ENCODE data around the gene HLA-DMA. TPM values are rescaled to one million over a fixed set of nuclear protein-coding genes. Genes with fewer than 3 reads are reported as not detected.
A peak's percentile ranks its signal among the peaks of the same experiment; 100 is the strongest.

Gene HLA-DMA
- total and polyA plus RNA-seq, 9 of the 15 experiments (the other 6 are each of a cell fraction or from before 2014, with no cell fraction given), result 0.13 to 0.83 (median 0.51) TPM

- TF ChIP-seq, protein P1, sequence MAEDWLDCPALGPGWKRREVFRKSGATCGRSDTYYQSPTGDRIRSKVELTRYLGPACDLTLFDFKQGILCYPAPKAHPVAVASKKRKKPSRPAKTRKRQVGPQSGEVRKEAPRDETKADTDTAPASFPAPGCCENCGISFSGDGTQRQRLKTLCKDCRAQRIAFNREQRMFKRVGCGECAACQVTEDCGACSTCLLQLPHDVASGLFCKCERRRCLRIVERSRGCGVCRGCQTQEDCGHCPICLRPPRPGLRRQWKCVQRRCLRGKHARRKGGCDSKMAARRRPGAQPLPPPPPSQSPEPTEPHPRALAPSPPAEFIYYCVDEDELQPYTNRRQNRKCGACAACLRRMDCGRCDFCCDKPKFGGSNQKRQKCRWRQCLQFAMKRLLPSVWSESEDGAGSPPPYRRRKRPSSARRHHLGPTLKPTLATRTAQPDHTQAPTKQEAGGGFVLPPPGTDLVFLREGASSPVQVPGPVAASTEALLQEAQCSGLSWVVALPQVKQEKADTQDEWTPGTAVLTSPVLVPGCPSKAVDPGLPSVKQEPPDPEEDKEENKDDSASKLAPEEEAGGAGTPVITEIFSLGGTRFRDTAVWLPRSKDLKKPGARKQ (CRISPR knock-in tag; IDR thresholded peaks at IDR 0.05), result no peak
- TF ChIP-seq GATAD2A (IDR thresholded peaks at IDR 0.05) (no peak), PTBP1 (IDR thresholded peaks at IDR 0.05; ENCODE audit: low read depth, low read length) (peak; percentile 84; the same call in 1 of the 2 replicates), PTRF (tag; IDR thresholded peaks at IDR 0.05) (no peak), ZFP36 (IDR thresholded peaks at IDR 0.05; ENCODE audit: low read depth, low read length, partially characterized antibody) (peak; percentile 1), HLTF (IDR thresholded peaks at IDR 0.05) (peak; percentile 43; the same call in 1 of the 2 replicates), FOXA1 (IDR thresholded peaks at IDR 0.05; ENCODE audit: borderline replicate concordance) (no peak), ZNF24 (IDR thresholded peaks at IDR 0.05) (no peak), PCBP2 (IDR thresholded peaks at IDR 0.05; ENCODE audit: low read depth, low read length, poor library complexity, severe bottlenecking) (peak; percentile 18), BRCA1 (IDR thresholded peaks at IDR 0.05) (no peak), BRCA1 (CRISPR knock-in tag; IDR thresholded peaks at IDR 0.05) (peak; percentile 63; the same call in 1 of the 2 replicates), SP1 (CRISPR knock-in tag; IDR thresholded peaks at IDR 0.05) (peak; percentile 86), ZBTB49 (CRISPR knock-in tag; IDR thresholded peaks at IDR 0.05; ENCODE audit: borderline replicate concordance) (no peak), GMEB1 (CRISPR knock-in tag; IDR thresholded peaks at IDR 0.05) (no peak), MAFG (tag; conservative IDR thresholded peaks at IDR 0.05) (no peak)
- TF ChIP-seq, protein P2, sequence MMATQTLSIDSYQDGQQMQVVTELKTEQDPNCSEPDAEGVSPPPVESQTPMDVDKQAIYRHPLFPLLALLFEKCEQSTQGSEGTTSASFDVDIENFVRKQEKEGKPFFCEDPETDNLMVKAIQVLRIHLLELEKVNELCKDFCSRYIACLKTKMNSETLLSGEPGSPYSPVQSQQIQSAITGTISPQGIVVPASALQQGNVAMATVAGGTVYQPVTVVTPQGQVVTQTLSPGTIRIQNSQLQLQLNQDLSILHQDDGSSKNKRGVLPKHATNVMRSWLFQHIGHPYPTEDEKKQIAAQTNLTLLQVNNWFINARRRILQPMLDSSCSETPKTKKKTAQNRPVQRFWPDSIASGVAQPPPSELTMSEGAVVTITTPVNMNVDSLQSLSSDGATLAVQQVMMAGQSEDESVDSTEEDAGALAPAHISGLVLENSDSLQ (IDR thresholded peaks at IDR 0.05), result no peak
- TF ChIP-seq, protein P3, sequence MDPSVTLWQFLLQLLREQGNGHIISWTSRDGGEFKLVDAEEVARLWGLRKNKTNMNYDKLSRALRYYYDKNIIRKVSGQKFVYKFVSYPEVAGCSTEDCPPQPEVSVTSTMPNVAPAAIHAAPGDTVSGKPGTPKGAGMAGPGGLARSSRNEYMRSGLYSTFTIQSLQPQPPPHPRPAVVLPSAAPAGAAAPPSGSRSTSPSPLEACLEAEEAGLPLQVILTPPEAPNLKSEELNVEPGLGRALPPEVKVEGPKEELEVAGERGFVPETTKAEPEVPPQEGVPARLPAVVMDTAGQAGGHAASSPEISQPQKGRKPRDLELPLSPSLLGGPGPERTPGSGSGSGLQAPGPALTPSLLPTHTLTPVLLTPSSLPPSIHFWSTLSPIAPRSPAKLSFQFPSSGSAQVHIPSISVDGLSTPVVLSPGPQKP (CRISPR knock-in tag; IDR thresholded peaks at IDR 0.05), result no peak
- TF ChIP-seq, protein P4, sequence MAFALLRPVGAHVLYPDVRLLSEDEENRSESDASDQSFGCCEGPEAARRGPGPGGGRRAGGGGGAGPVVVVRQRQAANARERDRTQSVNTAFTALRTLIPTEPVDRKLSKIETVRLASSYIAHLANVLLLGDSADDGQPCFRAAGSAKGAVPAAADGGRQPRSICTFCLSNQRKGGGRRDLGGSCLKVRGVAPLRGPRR (CRISPR knock-in tag; IDR thresholded peaks at IDR 0.05), result no peak
Observed at GRCh38 chr6:32972353-32973143, 19.7 kb upstream of the HLA-DMA start (continued).

Data from K562 (cell line).